GM18519 (cell line): ENCODE measurements around the gene TGM6.
A peak's percentile ranks its signal among the peaks of the same experiment; 100 is the strongest.

Source experiments
- ATAC-seq: cut with Tn5 transposase; IDR thresholded peaks from one replicate; pipeline ENCODE4 v1.9.1; 2021; ENCODE audit warnings: mild to moderate bottlenecking, moderate library complexity; ENCODE audit not compliant: unreplicated experiment, low FRiP score

Gene TGM6

DNA sequence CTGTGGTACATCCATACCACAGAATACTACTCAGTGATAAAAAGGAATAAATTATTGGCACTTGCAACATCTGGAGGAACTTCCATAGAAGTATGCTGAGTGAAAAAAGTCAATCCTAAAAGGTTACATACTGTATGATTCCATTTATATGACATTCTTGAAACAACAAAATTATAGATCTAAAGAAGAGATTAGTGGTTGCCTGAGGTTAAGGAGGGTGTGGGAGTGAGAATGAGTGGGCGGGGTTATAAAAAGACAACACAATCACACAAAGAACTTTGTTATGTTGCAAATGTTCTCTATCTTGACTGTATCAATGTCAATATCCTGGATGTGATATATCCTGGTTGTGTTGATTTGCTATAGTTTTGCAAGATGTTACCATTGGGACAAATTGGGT lies 68.7 kb downstream of the TGM6 start:
- ATAC-seq: no peak

- ATAC-seq: no peak
These were observed 70.7 kb downstream of the TGM6 start for GRCh38 chr20:2451422-2451821.

DNA sequence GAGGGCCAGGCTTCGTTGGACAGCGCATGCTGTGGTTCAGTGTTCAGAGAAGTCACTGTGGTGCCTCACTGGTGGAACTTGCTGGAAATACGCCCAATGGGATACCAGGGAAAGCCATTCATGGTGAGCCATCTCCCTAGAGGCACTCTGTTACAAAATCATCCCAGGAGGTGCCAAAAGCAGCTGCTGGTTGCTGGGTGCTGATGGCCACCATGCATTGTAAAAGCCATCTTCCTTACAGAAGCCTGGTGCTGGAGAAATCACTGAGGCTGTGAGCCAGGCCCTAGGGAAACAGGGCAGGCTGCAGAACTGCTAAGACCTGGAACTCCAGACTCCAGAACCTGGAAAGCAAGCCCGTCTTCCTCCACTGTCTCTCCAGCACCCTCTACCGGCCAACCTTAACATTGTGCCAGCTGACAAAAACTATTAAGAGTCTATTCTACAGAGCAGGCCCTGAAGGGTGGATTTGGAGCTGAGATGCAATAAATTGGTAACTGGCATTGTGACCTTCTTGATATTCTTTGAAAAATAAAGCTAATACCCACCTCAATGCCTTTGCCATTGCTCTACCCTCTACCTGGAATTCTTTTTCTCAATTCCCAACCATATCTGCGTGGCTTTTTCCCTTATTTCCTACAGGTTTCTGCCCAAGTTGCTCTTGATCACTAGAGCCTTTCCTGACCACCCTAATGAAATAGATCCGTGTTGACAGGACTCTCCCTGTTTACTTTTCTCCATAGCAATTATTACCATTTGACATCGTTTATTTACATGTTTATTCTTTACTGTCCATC lies 71.4 kb downstream of the TGM6 start:
- ATAC-seq: no peak

DNA sequence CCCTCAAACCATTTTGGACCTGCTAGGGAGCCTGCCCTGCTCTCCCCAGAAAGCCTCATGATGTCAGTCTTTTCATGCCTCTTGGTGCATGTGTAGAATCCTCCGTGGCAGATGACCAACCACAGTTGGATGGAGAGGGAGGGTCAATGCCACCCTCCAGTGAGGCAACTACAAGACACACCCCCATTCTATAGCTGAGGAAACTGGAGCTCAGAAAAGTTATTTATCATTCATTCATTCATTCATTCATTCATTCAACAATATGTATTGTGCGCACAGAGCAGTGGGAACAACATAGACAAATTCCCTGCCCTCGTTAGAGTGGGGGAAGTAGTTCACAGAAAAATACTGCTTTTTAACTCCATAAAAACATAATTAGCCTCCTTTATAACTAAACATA lies 73.1 kb downstream of the TGM6 start:
- ATAC-seq: no peak

- ATAC-seq: no peak
These were observed 75.2 kb downstream of the TGM6 start for GRCh38 chr20:2455771-2456497.

DNA sequence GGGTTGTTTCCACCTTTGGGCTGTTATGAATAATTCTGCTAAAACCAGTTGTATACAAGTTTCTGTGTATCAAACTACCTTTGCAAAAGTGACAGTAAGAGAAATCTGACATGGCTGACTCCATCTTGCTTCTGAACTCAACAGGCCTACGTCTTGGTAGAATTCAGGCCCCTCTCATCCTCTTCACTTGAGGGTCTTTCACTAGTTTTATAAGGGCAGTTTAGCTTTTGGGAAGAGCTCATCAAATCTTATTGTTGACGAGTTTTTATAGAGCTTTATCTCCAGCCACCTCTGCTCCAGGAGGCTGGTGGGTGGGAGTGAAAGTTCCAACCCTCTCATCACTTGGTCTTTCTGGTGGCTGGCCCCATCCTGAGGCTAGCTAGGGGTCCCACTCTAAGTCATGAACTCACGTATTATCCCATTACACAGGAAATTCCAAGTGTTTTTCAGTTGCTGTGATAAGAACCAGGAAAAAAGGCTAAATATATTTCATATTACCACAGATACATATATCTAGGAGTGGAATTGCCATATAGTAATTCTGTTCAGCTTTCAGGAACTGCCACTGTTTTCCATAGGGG lies 78.3 kb downstream of the TGM6 start:
- ATAC-seq: no peak

DNA sequence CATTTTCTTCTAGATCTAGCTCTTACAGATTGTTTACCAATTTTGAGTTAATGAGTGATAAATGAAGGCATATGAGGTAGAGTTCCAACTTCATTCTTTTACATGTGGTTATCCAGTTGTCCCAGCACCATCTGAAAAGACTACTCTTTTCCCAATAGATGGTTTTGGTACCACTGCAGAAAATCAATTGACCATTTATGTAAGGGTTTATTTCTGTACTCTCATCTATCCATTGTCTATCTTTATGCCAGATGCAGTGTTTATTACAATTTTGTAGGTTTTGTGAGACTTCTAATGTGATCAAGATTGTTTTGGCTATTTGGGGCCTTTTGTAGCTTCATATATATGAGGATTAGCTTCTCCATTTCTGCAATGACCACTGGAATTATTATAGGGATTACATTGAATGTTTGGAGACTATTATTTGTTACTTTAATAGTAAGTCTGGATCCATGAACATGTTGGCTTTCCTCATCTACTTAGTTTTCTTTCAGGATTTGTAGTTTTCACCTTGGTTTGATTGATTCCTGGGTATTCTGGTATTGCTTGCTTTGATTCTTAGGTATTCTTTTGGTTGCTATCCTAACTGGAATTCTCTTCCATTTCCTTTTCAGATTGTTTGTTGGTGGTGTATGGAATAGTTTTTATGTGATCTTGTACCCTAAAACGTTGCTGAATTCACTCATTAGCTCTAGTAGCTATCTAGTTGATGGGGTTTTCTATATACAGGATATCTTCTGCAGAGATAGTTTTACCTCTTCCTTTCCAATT lies 79.5 kb downstream of the TGM6 start:
- ATAC-seq: no peak

DNA sequence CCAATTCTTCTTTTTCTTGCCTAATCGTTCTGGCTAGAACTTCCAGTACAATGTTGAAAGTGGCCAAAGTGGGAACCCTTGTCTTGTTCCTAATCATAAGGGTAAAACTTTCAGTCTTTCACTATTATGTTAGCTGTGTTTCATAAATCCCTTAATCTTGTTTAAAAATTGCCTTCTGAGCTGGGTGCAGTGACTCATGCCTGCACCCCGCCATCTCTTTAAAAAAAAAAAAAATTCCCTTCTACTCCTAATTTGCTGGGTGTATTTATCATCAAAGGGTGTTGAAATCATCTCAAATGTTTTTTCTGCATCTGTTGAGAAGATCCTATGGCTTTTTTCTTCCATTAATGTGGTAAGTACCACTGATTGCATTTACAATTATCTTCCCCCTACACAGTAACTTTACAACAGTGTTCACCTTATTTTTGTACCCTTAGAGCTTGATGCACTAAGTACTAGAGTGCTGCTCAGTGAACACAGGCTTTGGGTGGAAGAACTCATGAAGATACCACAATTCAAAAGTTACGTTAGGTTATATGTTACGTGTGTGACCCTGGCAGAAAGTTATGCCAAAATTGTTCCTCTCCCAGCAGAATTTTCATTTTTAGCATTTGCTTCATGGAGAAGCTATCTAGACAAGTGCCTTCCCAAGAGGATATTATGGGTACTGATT lies 80.2 kb downstream of the TGM6 start:
- ATAC-seq: no peak

DNA sequence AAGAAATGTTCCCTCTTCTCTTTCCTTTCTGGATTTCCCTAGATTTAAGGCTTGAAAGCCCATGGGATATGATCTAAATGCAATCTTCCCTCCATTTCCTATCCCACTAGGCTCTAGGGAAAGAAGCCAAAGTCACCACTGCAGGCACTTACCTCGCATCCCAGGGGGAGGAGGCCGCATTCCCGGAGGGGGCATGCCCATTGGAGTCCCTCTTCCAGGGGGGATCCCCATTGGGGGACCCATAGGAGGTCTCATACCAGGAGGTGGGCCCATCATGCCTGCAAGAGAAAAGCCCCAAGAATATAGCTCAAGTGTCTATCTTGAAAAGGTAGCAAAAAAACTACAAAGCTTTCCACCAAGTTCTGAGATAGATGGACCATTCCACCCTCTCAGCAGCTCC lies 81.8 kb downstream of the TGM6 start:
- ATAC-seq: no peak

DNA sequence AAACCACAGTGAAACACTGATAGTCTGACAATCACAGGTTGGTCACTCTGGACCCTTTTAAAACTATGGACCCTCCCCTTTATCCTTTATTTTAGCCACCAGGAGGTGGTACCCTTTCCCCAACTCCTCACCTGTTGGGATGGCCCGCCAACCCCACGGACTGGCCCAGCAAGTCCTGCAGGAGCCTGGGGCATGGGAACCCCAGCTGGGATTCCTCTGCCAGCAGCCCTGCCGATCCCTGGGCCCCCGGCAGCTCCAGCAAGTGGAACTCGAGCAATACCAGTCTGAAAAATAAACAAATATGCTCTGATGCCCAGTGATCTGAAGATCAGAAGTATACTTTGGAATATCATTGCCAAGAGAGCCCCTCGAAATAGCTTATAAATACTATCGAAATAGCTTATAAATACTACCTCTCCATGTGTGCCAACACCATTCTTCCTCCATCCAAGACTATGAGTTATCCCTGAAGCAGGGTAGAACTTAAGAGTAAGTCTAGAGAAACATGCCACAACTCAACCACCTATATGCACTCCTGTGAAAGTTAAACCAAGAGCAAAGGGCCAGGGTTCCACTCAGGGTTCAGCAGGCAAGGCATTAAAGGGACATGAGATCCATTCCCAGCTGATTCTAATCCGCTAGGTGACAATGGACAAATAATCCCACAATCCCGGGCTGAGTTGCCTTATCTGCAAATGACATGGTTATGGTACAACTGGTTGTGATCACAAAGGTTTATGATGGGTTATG lies 83.1 kb downstream of the TGM6 start:
- no peak for ATAC-seq

- ATAC-seq: no peak
These were observed 84.4 kb downstream of the TGM6 start for GRCh38 chr20:2465100-2465499.

- no peak for ATAC-seq
These were observed 86.7 kb downstream of the TGM6 start for GRCh38 chr20:2467412-2467811.

- ATAC-seq: no peak
These were observed 88.1 kb downstream of the TGM6 start for GRCh38 chr20:2468581-2469407.

- peak; percentile 15 for ATAC-seq
These were observed 89.3 kb downstream of the TGM6 start for GRCh38 chr20:2469991-2470422.

DNA sequence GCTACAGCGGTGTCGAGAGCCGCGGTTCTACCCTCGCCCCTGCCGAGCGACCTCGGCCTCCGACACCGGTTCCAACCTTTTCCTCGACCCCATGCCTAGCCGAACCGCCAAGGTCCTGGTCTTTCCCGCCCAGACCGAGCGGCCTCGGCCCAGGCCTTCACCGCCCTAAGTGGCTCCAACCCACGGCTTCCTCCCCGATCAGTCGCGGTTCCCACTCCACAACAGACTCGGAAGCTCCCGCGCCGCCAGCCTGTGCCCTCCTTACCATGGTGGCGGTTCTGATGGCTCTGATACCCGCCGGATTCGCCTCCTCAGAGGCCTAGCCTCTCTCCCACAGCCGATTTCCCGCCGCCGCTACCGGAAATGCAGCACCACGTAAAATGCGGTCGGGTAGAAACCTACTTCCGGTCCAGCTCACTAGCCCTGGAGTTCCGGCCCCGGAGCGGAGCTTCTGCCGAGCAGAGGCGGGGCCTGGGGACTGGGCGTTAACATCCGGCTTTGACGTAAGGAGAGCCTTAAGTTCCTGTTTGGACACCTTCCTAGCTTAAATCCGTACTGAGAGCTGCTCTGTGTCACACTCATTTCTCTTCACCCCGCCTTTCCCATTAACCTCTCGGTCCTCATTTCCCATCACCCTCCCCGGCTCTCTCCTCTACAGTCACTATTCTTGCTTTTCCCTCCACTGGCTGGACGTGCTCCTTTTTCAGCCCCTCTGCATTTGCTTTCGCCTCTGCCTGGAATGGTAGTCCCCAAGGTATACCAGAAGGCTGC lies 89.9 kb downstream of the TGM6 start, which contains the start of gene SNRPB:
Gene SNRPB (minus strand): TSS at position 367 of the 771 bp plus-strand sequence. CDS start 99 bp downstream, at position 268.
- ATAC-seq: peak; percentile 86

DNA sequence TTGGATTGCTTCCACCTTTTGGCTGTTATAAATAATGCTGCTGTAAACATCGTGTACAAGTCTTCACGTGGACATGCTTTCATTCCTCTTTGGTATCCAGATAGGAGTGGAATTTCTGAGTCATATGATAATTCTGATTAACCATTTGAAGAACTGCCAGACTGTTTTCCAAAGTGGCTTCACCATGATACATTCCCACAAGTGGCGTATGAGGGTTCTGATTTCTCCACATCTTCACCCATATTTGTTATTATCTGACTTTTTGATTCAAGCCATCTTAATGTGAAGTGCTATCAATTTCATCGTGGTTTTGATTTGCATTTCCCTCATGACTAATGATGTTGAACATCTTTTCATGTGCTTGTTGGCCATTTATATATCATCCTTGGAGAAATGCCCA lies 92.8 kb downstream of the TGM6 start:
- ATAC-seq: no peak

GRCh38 chr20:2475850-2476741 lies 95.4 kb downstream of the TGM6 start:
- no peak for ATAC-seq
